Measurements from ENCODE around the gene ITGBL1. TPM values are rescaled to one million over a fixed set of nuclear protein-coding genes. Genes with fewer than 3 reads are reported as not detected.

The ITGBL1 gene
- total and polyA plus RNA-seq, 2 of the 8 experiments (the other 6 are each of a cell fraction or from before 2014, with no cell fraction given) = not detected

GRCh38 chr13:101572456-101572855 lies 120.0 kb downstream of the ITGBL1 start (continued):
- no peak for TF ChIP-seq POLR2AphosphoS5 (IDR thresholded peaks at IDR 0.05; ENCODE audit: low read depth, low read length)
- TF ChIP-seq SP4 (IDR thresholded peaks at IDR 0.05; ENCODE audit: low read length) = no peak
- TF ChIP-seq POLR2A (IDR thresholded peaks at IDR 0.05; ENCODE audit: control extremely low read depth in 1 of 2, low read depth in 2 of 2, low read length in 2 of 2) = no peak
- TF ChIP-seq HDAC6 (IDR thresholded peaks at IDR 0.05; ENCODE audit: low read depth, low read length) = no peak
- no peak for TF ChIP-seq ASH2L (IDR thresholded peaks at IDR 0.05; ENCODE audit: low read length)
